Activated T-helper 1 cell treated with anti-CD3 and anti-CD28 coated beads, Interleukin-2, amount 50 U/mL, for 16 hours (primary cell): ENCODE results near the gene CFAP410.
"Not testable (repeated sequence)": the region's sequence is repeated elsewhere in the genome, so short reads cannot be mapped to it uniquely, and the experiment has no call there.

Experiments
- DNase-seq, 2 donors: peaks; one replicate each; pipeline ENCODE4 v3.0.0-alpha.2; 2020; ENCODE audit warnings: low read depth in 1 of 2, low spot score in 1 of 2

Gene CFAP410

DNA sequence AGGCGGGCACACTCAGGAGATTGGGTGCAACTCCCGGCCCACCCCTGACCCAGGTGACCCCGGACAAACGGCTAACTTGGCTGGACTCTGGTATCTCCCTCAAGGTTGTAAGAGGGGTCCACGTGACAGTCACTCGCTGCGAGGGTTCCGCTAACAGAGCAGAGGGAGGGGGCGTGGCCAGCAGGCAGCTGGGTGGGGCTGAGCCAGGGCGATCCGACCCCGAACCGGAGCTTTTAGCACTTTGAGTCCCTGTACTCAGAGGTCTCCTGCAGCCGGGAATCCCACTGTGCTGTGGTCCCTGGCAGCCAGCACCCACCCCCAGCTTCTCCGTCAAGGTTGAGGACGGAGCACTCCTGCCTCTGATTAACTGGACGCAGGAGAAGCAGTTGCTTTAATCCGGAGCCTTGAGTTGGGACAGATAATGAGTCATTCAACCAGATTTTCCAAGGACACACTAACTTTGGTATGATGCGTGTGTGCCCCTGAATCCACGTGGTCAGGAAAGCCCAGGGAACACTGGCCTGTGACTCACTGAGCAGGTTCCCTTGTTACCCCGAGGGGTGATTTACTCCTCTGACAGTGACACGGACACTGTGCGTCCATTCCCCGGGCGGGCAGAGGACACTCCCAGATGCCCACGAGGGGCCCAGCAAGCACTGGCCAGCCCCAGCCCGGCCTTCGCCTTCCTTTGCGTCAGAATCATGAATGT lies 31.0 kb upstream of the CFAP410 start:
- DNase-seq, result no peak

GRCh38 chr21:44368711-44369446 lies 29.7 kb upstream of the CFAP410 start:
- no peak for DNase-seq

GRCh38 chr21:44366586-44367211 lies 27.5 kb upstream of the CFAP410 start:
- DNase-seq, result no peak

- DNase-seq, result no peak
Observed at GRCh38 chr21:44365967-44366585, 26.9 kb upstream of the CFAP410 start.

DNA sequence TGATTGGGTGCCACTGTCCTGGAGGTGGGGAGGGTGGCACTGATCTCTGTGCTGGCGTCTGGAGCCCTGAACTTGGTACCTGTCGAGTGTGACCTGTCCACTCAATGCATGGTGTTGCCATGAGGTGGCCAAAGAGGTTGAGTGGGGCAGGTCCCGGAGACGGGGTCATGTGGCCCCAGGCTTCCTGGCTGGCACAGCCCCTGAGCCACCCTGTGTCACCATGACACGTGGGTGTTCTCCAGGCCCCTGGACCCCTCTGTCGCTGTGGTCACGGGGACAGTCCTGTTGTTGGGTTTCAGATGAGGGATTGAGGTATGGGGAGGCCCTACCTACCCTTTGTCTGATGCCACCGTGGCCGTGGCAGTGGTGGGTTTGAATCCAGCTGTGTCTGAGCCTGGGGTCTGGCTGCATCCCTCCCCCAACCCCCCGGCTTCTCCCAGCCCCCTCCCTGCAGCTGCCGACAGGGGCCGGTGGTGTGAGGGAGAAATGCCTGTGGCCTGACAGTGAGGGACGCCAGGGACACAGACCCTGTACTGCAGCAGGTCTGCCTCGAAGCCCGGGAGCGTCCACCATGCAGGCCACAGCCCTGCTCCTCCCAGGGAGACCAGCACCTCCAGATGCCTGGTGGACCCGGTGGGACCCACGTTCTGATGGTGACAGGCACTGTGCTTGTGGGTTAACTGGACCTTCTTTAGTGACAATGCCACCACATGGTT lies 26.2 kb upstream of the CFAP410 start:
- DNase-seq, result no peak

DNA sequence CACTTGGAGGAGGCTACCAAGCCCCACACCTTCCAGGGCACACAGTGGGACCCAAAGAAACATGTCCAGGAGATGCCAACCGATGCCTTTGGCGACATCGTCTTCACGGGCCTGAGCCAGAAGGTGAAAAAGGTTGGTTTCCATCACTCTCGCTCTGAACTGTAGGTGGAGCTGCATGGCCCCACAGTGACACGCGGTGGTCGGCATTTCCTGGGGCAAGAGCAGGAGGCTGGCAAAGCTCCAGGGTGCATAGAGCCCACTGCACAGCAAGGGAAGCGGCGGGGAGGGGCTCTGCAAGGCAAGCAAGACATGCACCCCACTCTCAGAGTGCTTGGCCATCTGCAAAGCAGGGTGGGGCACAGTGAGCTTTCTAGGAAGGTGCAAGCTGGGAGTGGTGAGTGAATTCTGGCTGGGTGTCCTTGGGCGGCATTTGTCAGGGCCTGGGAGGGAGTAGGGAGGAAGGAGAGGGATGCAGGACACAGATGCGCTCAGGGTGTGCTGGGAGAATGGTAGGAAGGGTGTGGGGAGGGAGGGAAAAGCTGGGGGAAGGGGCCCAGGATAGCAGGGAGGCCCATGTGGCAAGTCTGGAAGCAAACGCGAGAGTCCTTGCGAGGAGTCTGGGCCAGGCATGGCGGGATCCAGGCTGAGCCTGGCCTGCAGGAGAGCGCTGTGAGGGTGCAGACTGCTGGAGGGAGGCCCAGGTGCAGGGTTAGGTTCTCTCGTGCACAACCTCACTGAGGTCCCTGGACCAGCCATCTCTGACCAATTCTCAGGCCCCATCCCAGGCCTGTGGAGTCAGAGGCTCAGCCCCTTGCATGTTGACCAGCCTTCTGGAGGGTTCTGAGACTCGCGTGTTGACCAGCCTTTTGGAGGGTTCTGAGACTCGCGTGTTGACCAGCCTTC lies 25.2 kb upstream of the CFAP410 start:
- DNase-seq, result no peak

DNA sequence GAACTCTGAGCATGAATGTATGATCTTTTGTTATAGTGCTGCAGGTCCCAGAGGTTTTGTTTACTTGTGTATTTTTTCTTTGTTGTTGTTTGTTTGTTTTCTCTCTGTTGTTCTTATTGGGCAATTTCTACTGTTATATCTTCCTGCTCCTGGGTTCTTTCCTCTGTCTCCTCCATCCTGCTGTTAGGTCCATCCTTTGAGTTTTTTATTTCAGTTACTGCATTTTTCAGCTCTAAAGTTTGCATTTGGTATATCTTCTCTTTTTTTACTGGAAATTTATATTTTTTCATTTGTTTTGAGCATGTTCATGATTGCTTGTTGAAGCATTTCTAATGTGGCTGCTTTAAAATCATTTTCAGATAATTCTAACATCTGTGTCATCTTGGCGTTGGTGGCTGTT lies 24.1 kb upstream of the CFAP410 start:
- DNase-seq, result no peak

- not testable (repeated sequence) for DNase-seq
Observed at GRCh38 chr21:44361903-44362302, 22.7 kb upstream of the CFAP410 start.

- no peak for DNase-seq
Observed at GRCh38 chr21:44360159-44360558, 21.0 kb upstream of the CFAP410 start.

DNA sequence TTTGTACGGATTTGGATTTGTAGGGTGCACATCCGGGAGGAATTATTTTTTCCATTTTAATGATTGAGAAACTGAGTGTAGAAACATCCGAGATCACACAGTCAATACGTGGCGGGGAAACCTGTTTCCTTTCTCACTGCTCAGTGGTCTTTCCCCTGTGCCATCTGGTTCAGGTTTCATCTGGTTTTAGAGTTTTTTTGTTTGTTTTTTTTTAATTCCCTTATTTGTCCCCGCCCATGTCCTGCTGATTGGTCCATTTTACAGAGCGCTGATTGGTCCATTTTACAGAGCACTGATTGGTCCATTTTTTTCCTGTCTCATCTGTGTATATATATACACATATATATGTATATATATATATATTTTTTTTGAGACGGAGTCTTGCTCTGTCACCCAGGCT lies 20.2 kb upstream of the CFAP410 start:
- DNase-seq, result no peak

GRCh38 chr21:44357064-44357837 lies 18.1 kb upstream of the CFAP410 start:
- DNase-seq, result no peak

GRCh38 chr21:44356636-44357035 lies 17.4 kb upstream of the CFAP410 start:
- no peak for DNase-seq

GRCh38 chr21:44356160-44356559 lies 17.0 kb upstream of the CFAP410 start:
- no peak for DNase-seq

DNA sequence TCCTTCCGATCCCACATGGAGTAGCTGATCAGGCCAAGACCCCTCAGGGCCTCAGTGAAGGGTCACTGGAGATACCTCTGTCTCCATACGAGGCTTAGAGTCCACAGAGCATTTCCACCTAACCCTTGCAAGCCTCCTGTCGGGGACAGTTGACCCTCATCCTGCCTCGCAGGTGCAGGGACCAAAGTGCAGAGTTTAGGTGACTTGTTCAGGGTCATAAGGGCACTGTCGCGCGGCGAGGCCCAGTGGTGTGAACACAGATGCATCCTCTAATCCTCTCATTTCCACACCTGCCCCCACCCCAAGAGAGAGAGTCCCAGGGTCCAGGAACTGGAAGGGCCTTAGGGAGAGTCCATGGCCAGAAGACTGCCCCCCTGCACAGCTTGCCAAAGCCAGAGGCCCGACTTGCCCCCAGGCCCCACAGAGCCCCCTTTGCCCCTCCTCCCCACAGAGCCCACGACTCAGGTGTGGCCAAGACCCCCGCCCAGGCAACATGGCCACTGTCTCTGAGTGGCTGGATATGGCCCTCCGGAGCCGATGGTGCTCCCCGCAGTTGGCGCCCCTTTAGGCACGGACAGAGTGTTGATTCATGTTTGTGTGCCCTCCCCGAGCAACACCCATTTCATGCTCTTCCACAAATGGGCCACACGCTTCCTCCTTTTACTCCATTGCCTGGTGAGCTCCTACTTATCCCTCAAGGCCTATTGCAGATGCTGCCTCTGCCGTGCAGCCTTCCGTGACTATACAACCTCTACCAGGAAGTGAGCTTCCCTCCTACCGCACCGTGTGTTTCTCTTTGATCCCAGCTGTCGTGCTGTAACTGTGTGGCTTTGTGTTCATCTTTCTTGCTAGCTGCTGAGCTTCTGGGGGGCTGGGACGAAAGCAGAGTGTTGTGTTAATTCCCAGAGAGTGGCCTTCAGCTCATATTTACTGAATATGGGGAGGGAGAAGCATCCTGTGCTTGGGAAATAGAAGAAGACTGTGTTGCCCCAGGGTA lies 15.9 kb upstream of the CFAP410 start:
- DNase-seq, result no peak

- no peak for DNase-seq
Observed at GRCh38 chr21:44354001-44354405, 14.8 kb upstream of the CFAP410 start.

DNA sequence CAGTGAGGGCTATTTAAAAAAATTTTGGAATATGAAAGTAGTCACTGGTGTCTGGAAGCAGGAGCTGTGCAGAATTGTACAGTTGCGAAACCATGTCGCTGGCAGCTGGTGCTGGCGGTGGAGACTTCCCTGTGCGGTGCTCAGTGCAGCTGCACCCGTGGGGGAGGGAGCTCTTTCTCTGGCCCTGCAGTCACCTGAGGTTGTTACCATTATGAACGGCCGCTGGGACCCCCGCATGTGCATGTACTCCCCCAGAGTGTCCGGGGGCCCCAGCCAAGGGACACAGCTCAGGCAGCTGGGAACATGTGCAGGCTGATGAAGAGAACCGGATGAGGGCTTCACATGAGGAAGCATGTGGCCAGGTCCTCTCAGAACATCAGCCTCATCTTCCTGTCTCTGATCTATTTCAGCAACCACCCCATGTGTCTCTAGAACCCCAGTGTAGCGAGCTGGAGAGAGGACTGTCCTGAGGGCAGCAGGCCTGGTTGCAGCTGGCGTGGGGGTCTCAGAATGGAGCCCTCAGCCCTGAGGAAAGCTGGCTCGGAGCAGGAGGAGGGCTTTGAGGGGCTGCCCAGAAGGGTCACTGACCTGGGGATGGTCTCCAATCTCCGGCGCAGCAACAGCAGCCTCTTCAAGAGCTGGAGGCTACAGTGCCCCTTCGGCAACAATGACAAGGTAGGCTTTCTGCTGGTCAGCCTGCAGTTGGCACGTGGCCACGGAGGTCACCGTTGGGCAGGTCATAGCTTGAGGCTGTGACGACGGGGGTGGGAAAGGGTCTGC lies 14.2 kb upstream of the CFAP410 start, which contains the start of gene TRPM2:
Gene TRPM2 (plus strand): TSS at position 431 of the 780 bp plus-strand sequence. CDS start 80 bp downstream, at position 511.
- no peak for DNase-seq

DNA sequence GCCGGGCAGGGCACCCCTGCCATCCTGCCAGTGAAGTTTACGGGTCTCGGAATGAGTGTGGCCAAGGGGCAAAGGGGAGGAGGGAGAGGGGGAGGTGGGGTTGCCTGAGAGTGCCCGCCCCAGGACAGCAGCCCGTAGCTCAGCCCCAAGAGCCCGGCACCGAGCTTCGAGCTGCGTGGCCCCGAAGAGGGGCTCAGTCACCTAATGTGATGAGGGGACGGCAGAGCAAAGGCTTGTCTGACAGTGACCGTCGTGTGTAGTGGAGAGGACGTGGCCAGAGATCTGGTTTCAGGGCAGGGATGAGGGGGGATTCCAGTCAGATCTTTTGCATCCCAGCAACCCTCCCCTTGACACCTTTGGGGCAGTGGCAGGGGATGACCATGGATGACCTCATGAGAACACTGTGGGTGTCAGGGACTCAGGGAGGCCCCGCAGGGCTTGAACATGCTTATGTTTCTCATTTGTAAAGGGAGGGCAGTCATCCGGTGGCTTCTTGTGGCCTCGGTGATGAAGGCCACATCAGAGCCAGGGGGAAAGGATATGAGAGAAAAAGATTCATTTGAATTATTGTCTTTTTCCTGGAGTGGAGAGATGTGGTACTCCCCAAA lies 13.2 kb upstream of the CFAP410 start:
- no peak for DNase-seq
